Pancreas (tissue), 10 donors: Measurements from ENCODE around the gene ORM2. TPM values are rescaled to one million over a fixed set of nuclear protein-coding genes. Genes with fewer than 3 reads are reported as not detected.

Source experiments
- ATAC-seq, 4 donors: fragments of 200-7000 bp; cut with Tn5 transposase; one replicate each; pipeline versions ENCODE4 v1.8.0 to v1.9.1; 2020; ENCODE audit warnings: mild to moderate bottlenecking in 4 of 4, moderate library complexity in 4 of 4
- DNase-seq, 6 donors: peaks; one replicate each; pipeline ENCODE4 v3.0.0-alpha.2; 2020
- FAIRE-seq: peaks from 2 replicates; lab custom pipeline; 2012; peaks lifted over from hg19 to GRCh38; lab: Jason Lieb, UNC
- H3K27ac ChIP-seq, 4 donors: fragments of 200-600 bp; sonication (generic); 1 replicate in 3 of 4; 2 replicates in 1 of 4; pipeline versions ENCODE4 v1.5.0 to v1.8.0; 2020
- H3K27me3 ChIP-seq, 4 donors: fragments of 200-600 bp; one replicate each; pipeline ENCODE4 v1.8.0; 2021
- H3K36me3 ChIP-seq, 3 donors: fragments of 200-600 bp; sonication (generic) in 1 of 3; one replicate each; pipeline versions ENCODE4 v1.5.0 to v1.8.0; 2020 to 2021
- H3K4me1 ChIP-seq, 3 donors: fragments of 200-600 bp; one replicate each; pipeline ENCODE4 v1.8.0; 2021
- H3K4me3 ChIP-seq, 4 donors: fragments of 200-600 bp; sonication (generic) in 2 of 4; one replicate each; pipeline versions ENCODE4 v1.5.0 to v1.8.0; 2020 to 2021
- H3K9me3 ChIP-seq, 4 donors: fragments of 200-600 bp; one replicate each; pipeline ENCODE4 v1.8.0; 2021
- WGBS, 2 donors: extraction: QIAGEN DNeasy Blood & Tissue Kit; methylation state at CpG; one replicate each; pipeline ENCODE4 v1.1.7; 2013; 5-methylcytosine and 5-hydroxymethylcytosine counted together
- intact Hi-C, 3 donors: fragments of 100-400 bp; cut with DNase I; formaldehyde crosslinking; loops; one replicate each; pipeline versions ENCODE4 v1.11.1 to v1.14.2; 2022
- polyA plus RNA-seq, 2 donors: library from polyadenylated mRNA; stranded (reverse); fragments of 200-250 nt; gene quantifications; one replicate each; pipeline ENCODE4 v1.2.3, GENCODE V29; 2013
- total RNA-seq, 6 donors: library from RNA; stranded (reverse); fragmentation: NEBNext Ultra II Directional in 4 of 6; extraction: Animal tissue kit (Norgen Biotek cat#: 25700) in 4 of 6; gene quantifications; one replicate each; pipeline versions ENCODE4 v1.2.1 to v1.2.4, GENCODE V29; 2021 to 2023
- TF ChIP-seq, protein P1 (sequence below), 4 donors: fragments of 200-600 bp; sonication (generic) in 3 of 4; IDR thresholded peaks; one replicate each; pipeline versions ENCODE4 v1.5.0 to v1.8.0; 2021; ENCODE audit warnings: antibody characterized with exemption in 4 of 4
- donor health status: healthy with polysubstance abuse.
- donor health status: DM: no; HTN: no; CAD: no; lungs with moderate emphysema.
- donor health status: DM: no; HTN: no; CAD: no.
- donor health status: control.
- donor health status: control.
- donor health status: Bipolar disorder and iron deficiency.
- donor health status: DM: yes; HTN: yes; CAD: no.
- donor health status: DM: no; HTN: no; CAD: no.
- donor health status: DM: no; HTN: no; CAD: no.
- donor health status: DM: yes; HTN: yes; CAD: no.

Gene ORM2
- total and polyA plus RNA-seq, 8 donors, result 0.12 to 3.1 (median 0.50) TPM; not detected in 4

DNA sequence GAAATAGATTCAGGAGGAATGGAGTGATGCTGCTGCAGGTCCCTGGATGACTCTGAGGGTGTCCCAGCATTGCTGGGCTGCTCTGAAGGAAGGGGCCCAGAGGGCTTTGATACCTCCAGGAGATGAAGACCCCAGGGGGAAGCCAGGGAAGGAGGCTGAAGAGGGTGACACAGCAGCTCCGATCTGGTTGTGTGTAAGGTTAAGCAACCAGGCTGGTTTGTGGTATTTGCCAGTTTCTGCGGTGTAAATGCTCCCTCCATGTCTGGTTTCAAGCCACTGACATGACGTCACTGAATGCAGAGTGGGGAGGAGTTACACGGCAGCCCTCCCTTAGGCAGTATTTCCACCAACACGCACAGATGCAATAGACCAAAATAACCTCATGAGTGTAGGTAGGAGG, 46.7 kb upstream of the ORM2 start:
- DNase-seq (peak in 2 of 6 donors; percentile 6 to 7), FAIRE-seq (no peak), ATAC-seq (no peak)
- Histone ChIP-seq H3K36me3 (no peaks in the 10 kb centered on the region), H3K27ac (no peak overlapping the region), H3K4me1 (no peaks in the 10 kb centered on the region), H3K4me3 (no peak overlapping the region), H3K27me3 (no peaks in the 10 kb centered on the region), H3K9me3 (no peaks in the 10 kb centered on the region)
- TF ChIP-seq, protein P1, sequence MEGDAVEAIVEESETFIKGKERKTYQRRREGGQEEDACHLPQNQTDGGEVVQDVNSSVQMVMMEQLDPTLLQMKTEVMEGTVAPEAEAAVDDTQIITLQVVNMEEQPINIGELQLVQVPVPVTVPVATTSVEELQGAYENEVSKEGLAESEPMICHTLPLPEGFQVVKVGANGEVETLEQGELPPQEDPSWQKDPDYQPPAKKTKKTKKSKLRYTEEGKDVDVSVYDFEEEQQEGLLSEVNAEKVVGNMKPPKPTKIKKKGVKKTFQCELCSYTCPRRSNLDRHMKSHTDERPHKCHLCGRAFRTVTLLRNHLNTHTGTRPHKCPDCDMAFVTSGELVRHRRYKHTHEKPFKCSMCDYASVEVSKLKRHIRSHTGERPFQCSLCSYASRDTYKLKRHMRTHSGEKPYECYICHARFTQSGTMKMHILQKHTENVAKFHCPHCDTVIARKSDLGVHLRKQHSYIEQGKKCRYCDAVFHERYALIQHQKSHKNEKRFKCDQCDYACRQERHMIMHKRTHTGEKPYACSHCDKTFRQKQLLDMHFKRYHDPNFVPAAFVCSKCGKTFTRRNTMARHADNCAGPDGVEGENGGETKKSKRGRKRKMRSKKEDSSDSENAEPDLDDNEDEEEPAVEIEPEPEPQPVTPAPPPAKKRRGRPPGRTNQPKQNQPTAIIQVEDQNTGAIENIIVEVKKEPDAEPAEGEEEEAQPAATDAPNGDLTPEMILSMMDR (IDR thresholded peaks at IDR 0.05), result no peak
- WGBS, 2 donors, result 79 to 93% methylated on average over 5 of the region's 5 CpGs
- intact Hi-C loops, result no loop called here

- TF ChIP-seq, protein P1 (IDR thresholded peaks at IDR 0.05), result no peak
- DNase-seq (peak in 3 of 6 donors; percentile 9 to 49 (median 46)), FAIRE-seq (no peak), ATAC-seq (no peak)
- Histone ChIP-seq H3K9me3 (no peaks in the 10 kb centered on the region), H3K36me3 (no peaks in the 10 kb centered on the region), H3K27me3 (no peaks in the 10 kb centered on the region), H3K4me1 (no peaks in the 10 kb centered on the region), H3K27ac (no peak overlapping the region), H3K4me3 (no peak overlapping the region)
- 94 to 98% methylated on average over 14 of the region's 14 CpGs for WGBS, 2 donors
- intact Hi-C loops, result no loop called here
Measured at GRCh38 chr9:114283551-114284111, 46.0 kb upstream of the ORM2 start.

- H3K4me1 ChIP-seq, result no peaks in the 10 kb centered on the region
- no peaks in the 10 kb centered on the region for H3K27me3 ChIP-seq
- H3K36me3 ChIP-seq, result no peaks in the 10 kb centered on the region
- ATAC-seq (no peak), DNase-seq (peak in 3 of 6 donors; percentile 8 to 53 (median 42)), FAIRE-seq (no peak)
- no peaks in the 10 kb centered on the region for H3K9me3 ChIP-seq
- no peak overlapping the region for H3K4me3 ChIP-seq
- intact Hi-C loops, result loop anchor here in 2 of 3 donors (5.0 kb wide), 1 partner anchor 177 kb away; no protein-coding TSS in a partner anchor
- TF ChIP-seq, protein P1 (IDR thresholded peaks at IDR 0.05), result no peak
- H3K27ac ChIP-seq, result no peak overlapping the region
- WGBS, 2 donors, result 94 to 99% methylated on average over 11 of the region's 11 CpGs
Measured at GRCh38 chr9:114284316-114285060, 45.2 kb upstream of the ORM2 start.

- DNase-seq, result peak in 3 of 6 donors; percentile 16 to 61 (median 53)
- H3K36me3 ChIP-seq, result no peaks in the 10 kb centered on the region
- no peaks in the 10 kb centered on the region for H3K9me3 ChIP-seq
- H3K27ac ChIP-seq, result no peak overlapping the region
- FAIRE-seq, result no peak
- H3K4me3 ChIP-seq, result no peak overlapping the region
- no peaks in the 10 kb centered on the region for H3K27me3 ChIP-seq
- H3K4me1 ChIP-seq, result no peaks in the 10 kb centered on the region
- WGBS, 2 donors, result 80 to 83% methylated on average over 20 of the region's 20 CpGs
- intact Hi-C loops, result loop anchor here in 2 of 3 donors (5.0 kb wide), 1 partner anchor 178 kb away; no protein-coding TSS in a partner anchor
- TF ChIP-seq, protein P1 (IDR thresholded peaks at IDR 0.05), result no peak
- ATAC-seq, result peak in 2 of 4 donors; percentile 28 to 29
Measured at GRCh38 chr9:114285166-114285867, 44.4 kb upstream of the ORM2 start.
